Measurements from ENCODE around the gene EDC3. TPM values are rescaled to one million over a fixed set of nuclear protein-coding genes. Genes with fewer than 3 reads are reported as not detected.

EDC3 gene
- polyA plus RNA-seq, 1 of the 3 experiments (the other 2 are of a cell fraction), result 34.9 TPM

DNA sequence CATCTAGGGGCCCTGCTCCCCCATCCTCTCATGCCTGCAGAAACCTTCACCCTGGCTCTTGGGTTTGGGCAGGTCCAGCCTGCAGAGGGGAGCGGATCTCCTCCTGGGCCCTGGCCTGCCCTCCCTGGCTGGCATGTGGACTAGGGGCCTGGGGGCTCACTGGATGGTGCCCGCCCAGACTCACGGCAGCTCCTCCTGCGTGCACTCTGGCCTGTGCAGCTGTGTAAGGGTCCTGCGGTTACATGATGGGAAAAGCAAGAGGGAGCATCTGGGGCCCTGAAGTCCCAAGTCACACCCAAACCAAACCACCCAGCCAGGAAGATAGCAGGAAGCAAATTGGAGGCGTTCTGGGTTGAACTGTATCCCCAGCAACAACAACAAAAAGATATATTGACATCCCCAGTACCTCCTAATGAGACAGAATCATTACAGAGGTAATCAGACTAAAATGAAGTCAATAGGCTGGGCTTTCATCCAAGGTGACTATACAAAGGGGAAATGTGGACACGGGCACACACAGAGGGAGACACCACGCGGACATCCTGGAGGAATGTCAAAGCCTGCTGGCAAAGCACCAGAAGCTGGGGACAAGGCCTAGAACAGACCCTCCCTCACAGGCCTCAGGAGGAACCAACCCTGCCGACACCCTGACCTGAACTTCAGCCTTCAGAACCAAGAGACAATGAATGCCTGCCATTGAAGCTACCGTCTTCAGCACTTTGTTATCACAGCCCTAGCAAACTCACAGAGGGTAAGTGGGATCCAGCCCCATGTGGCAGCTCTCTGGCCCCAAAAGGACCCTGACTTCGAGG is 90.6 kb downstream of the EDC3 start:
- TF ChIP-seq, protein P1, sequence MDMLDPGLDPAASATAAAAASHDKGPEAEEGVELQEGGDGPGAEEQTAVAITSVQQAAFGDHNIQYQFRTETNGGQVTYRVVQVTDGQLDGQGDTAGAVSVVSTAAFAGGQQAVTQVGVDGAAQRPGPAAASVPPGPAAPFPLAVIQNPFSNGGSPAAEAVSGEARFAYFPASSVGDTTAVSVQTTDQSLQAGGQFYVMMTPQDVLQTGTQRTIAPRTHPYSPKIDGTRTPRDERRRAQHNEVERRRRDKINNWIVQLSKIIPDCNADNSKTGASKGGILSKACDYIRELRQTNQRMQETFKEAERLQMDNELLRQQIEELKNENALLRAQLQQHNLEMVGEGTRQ (IDR thresholded peaks at IDR 0.05; ENCODE audit: borderline replicate concordance, low read depth, low read length), result no peak
- TF ChIP-seq, protein P2, sequence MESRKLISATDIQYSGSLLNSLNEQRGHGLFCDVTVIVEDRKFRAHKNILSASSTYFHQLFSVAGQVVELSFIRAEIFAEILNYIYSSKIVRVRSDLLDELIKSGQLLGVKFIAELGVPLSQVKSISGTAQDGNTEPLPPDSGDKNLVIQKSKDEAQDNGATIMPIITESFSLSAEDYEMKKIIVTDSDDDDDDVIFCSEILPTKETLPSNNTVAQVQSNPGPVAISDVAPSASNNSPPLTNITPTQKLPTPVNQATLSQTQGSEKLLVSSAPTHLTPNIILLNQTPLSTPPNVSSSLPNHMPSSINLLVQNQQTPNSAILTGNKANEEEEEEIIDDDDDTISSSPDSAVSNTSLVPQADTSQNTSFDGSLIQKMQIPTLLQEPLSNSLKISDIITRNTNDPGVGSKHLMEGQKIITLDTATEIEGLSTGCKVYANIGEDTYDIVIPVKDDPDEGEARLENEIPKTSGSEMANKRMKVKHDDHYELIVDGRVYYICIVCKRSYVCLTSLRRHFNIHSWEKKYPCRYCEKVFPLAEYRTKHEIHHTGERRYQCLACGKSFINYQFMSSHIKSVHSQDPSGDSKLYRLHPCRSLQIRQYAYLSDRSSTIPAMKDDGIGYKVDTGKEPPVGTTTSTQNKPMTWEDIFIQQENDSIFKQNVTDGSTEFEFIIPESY (IDR thresholded peaks at IDR 0.05; ENCODE audit: borderline replicate concordance, low read depth), result no peak
- TF ChIP-seq GATA2 (CRISPR knock-in tag; IDR thresholded peaks at IDR 0.05), result no peak
- no peak for TF ChIP-seq GABPA (IDR thresholded peaks at IDR 0.05; ENCODE audit: low read depth)
- no peak for TF ChIP-seq ELF1 (IDR thresholded peaks at IDR 0.05)
- no peak for TF ChIP-seq TCF12 (IDR thresholded peaks at IDR 0.05)
- no peak for TF ChIP-seq FOSL2 (IDR thresholded peaks at IDR 0.05; ENCODE audit: borderline replicate concordance, low read depth)
- ChIA-PET CTCF (interaction anchor here (0.7 kb wide), 1 partner anchor 229 kb away, joined by 3 read pairs; no protein-coding TSS in a partner anchor), POLR2A (no interaction called here)
- WGBS (ENCODE audit: low lambda C conversion rate), result 65% methylated on average over 7 of the region's 12 CpGs
- no peaks in the 10 kb centered on the region for H3K36me3 ChIP-seq (replicated peaks in 1 of 2; ENCODE audit: control insufficient read depth in 1 of 2, insufficient read depth in 2 of 2, low read length in 1 of 2)
- peaks cover 0 to 29% of the 10 kb centered on the region in 2 experiments; a peak in 2 of 4 replicates for H3K4me1 ChIP-seq (ENCODE audit: control insufficient read depth in 1 of 2, insufficient read depth in 2 of 2, low read depth in 1 of 2, low read length in 1 of 2)
- no peak overlapping the region for H3K4me2 ChIP-seq
- H3K79me2 ChIP-seq (ENCODE audit: insufficient read depth), result no peaks in the 10 kb centered on the region
- DNase-seq, result no peak
- no peaks in the 10 kb centered on the region for H3K9me3 ChIP-seq
- no peaks in the 10 kb centered on the region for H3K27me3 ChIP-seq (ENCODE audit: insufficient read depth)
- H3K9ac ChIP-seq, result no peak overlapping the region
- no peak overlapping the region for H2AFZ ChIP-seq (ENCODE audit: low read depth)
- H3K27ac ChIP-seq (ENCODE audit: low read depth in 2 of 2, low read length in 1 of 2), result no peak overlapping the region
- H4K20me1 ChIP-seq (ENCODE audit: insufficient read depth), result no peaks in the 10 kb centered on the region
- no peaks in the 10 kb centered on the region for H3F3A ChIP-seq (replicated peaks; ENCODE audit: insufficient read depth)
- H3K4me3 ChIP-seq (ENCODE audit: low read depth in 2 of 2, low read length in 1 of 2), result no peak overlapping the region
- no peaks in the 10 kb centered on the region for H3K9me2 ChIP-seq

DNA sequence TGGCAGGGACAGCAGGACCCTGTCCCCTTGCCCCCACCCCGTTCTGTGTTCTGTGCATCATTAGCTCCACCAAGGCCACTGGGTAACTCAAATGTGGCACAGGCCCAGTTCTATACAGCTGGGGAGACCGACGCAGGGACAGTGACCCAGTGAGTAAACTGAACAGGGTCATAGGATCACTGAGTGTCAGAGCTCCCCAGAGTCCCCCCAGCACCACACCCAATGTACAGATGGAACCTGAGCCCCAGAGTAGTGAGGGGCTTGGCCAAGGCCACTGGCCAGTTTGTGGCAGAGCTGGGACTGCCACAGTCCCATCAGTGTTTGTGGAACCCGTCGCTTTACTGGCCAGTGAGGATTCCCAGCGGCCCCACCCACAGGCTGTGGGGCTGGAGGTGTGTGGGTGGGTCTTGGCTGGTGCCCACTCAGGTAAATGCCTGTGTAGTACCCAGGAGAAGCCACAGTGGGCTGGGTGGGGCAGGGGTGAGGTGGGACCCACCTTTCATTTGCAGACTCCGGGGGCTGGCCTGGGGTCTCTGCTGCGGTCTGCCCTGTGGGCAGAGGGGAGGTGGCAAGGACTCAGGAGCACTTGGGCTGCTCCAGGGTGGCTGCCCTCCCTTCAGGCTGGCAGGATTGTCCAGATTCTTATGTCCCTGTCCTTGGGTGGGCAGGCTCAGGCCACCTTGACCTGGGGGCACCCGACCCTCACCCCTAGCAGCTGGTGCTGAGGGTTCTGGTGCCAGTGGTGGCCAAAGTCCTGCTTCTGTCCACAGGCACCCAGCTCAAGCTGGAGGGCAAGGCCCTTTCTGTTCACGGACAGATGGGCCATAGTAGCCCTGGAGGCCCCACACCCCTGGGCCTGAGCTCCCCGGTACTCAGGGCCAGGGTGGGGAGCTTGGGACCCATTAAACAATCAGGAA is 91.8 kb downstream of the EDC3 start:
- Histone ChIP-seq H3K36me3 (replicated peaks in 1 of 2; ENCODE audit: control insufficient read depth in 1 of 2, insufficient read depth in 2 of 2, low read length in 1 of 2) (no peaks in the 10 kb centered on the region), H3K9me2 (no peaks in the 10 kb centered on the region), H2AFZ (ENCODE audit: low read depth) (no peak overlapping the region), H3K4me2 (no peak overlapping the region), H3K27ac (ENCODE audit: low read depth in 2 of 2, low read length in 1 of 2) (no peak overlapping the region; a peak in 1 of 4 replicates), H3K4me1 (ENCODE audit: control insufficient read depth in 1 of 2, insufficient read depth in 2 of 2, low read depth in 1 of 2, low read length in 1 of 2) (peaks cover 0 to 27% of the 10 kb centered on the region in 2 experiments; a peak in 1 of 4 replicates), H3K27me3 (ENCODE audit: insufficient read depth) (no peaks in the 10 kb centered on the region), H3K4me3 (ENCODE audit: low read depth in 2 of 2, low read length in 1 of 2) (no peak overlapping the region), H3K9me3 (no peaks in the 10 kb centered on the region), H3K79me2 (ENCODE audit: insufficient read depth) (no peaks in the 10 kb centered on the region), H3F3A (replicated peaks; ENCODE audit: insufficient read depth) (no peaks in the 10 kb centered on the region), H4K20me1 (ENCODE audit: insufficient read depth) (no peaks in the 10 kb centered on the region), H3K9ac (no peak overlapping the region)
- 57% methylated on average over 3 of the region's 11 CpGs for WGBS (ENCODE audit: low lambda C conversion rate)
- POLR2A ChIA-PET, result interaction anchor here (0.5 kb wide), 1 partner anchor 37 kb away, joined by 3 read pairs; no protein-coding TSS in a partner anchor
- CTCF ChIA-PET, result interaction anchor here (0.5 to 1.0 kb wide), 4 partner anchors 9 to 243 kb away, joined by 3 read pairs; no protein-coding TSS in a partner anchor
- no peak for DNase-seq
- TF ChIP-seq GATA2 (CRISPR knock-in tag; IDR thresholded peaks at IDR 0.05) (no peak), NRF1 (IDR thresholded peaks at IDR 0.05; ENCODE audit: low read depth, low read length) (no peak), RXRA (IDR thresholded peaks at IDR 0.05; ENCODE audit: borderline replicate concordance, low read depth) (no peak), NFIC (IDR thresholded peaks at IDR 0.05; ENCODE audit: borderline replicate concordance) (no peak), SMC3 (IDR thresholded peaks at IDR 0.05; ENCODE audit: low read depth, low read length) (no peak), FOSL2 (IDR thresholded peaks at IDR 0.05; ENCODE audit: borderline replicate concordance, low read depth) (no peak), SIN3A (IDR thresholded peaks at IDR 0.05; ENCODE audit: borderline replicate concordance, low read depth, low read length) (no peak)
- TF ChIP-seq, protein P1 (IDR thresholded peaks at IDR 0.05; ENCODE audit: borderline replicate concordance, low read depth, low read length), result no peak
- TF ChIP-seq, protein P3, sequence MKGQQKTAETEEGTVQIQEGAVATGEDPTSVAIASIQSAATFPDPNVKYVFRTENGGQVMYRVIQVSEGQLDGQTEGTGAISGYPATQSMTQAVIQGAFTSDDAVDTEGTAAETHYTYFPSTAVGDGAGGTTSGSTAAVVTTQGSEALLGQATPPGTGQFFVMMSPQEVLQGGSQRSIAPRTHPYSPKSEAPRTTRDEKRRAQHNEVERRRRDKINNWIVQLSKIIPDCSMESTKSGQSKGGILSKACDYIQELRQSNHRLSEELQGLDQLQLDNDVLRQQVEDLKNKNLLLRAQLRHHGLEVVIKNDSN (IDR thresholded peaks at IDR 0.05; ENCODE audit: borderline replicate concordance, low read depth), result no peak
